Liver (tissue), 9 donors: Measurements from ENCODE around the gene TCERG1L. TPM values are rescaled to one million over a fixed set of nuclear protein-coding genes. Genes with fewer than 3 reads are reported as not detected.

Source experiments
- DNase-seq: peaks from one replicate; pipeline ENCODE4 v3.0.0-alpha.2; 2017; ENCODE audit warnings: low spot score
- H3K27ac ChIP-seq, 2 donors: one replicate each; pipeline ENCODE4 v1.7.0; 2013; ENCODE audit warnings: inconsistent platforms in 2 of 2, low read length in 2 of 2, control low read depth in 1 of 2, low read depth in 1 of 2, mild to moderate bottlenecking in 1 of 2
- H3K27me3 ChIP-seq, 4 donors: one replicate each; pipeline versions ENCODE4 v1.6.1 to v1.7.0; 2013; ENCODE audit warnings: low read length in 3 of 4, inconsistent platforms in 1 of 4, mild to moderate bottlenecking in 1 of 4, moderate library complexity in 1 of 4; ENCODE audit not compliant: control insufficient read depth in 4 of 4, insufficient read depth in 4 of 4
- H3K36me3 ChIP-seq, 4 donors: one replicate each; pipeline versions ENCODE4 v1.6.1 to v1.7.0; 2013; ENCODE audit warnings: low read length in 3 of 4, mild to moderate bottlenecking in 3 of 4, low read depth in 1 of 4, moderate library complexity in 1 of 4; ENCODE audit not compliant: control insufficient read depth in 4 of 4, insufficient read depth in 3 of 4
- H3K4me1 ChIP-seq, 4 donors: one replicate each; pipeline versions ENCODE4 v1.6.1 to v1.7.0; 2013; ENCODE audit warnings: low read length in 3 of 4, mild to moderate bottlenecking in 3 of 4, moderate library complexity in 1 of 4; ENCODE audit not compliant: control insufficient read depth in 4 of 4, insufficient read depth in 4 of 4
- H3K4me3 ChIP-seq, 3 donors: one replicate each; pipeline versions ENCODE4 v1.6.1 to v1.7.0; 2013; ENCODE audit warnings: low read length in 3 of 3, control low read depth in 1 of 3, low read depth in 1 of 3, mild to moderate bottlenecking in 1 of 3
- H3K9ac ChIP-seq, 2 donors: one replicate each; pipeline ENCODE4 v1.7.0; 2013; ENCODE audit warnings: low read length in 2 of 2, mild to moderate bottlenecking in 2 of 2, moderate library complexity in 2 of 2, control low read depth in 1 of 2, low read depth in 1 of 2
- H3K9me3 ChIP-seq, 4 donors: one replicate each; pipeline versions ENCODE4 v1.6.1 to v1.7.0; 2013; ENCODE audit warnings: low read length in 3 of 4; ENCODE audit not compliant: control insufficient read depth in 4 of 4
- EGR1 ChIP-seq, 2 donors: IDR thresholded peaks; 2 replicates each; pipeline ENCODE4 v1.6.1; 2016 to 2018; ENCODE audit warnings: antibody characterized with exemption in 2 of 2, low read depth in 2 of 2
- FOXA1 ChIP-seq: IDR thresholded peaks from 2 replicates; pipeline ENCODE4 v1.6.1; 2016; ENCODE audit warnings: antibody characterized with exemption
- GABPA ChIP-seq, 2 donors: IDR thresholded peaks in 1 of 2; conservative IDR thresholded peaks in 1 of 2; 2 replicates each; pipeline ENCODE4 v1.6.1; 2016; ENCODE audit warnings: antibody characterized with exemption in 2 of 2, mild to moderate bottlenecking in 1 of 2, moderate library complexity in 1 of 2
- HNF4A ChIP-seq, 2 donors: conservative IDR thresholded peaks; 2 replicates each; pipeline ENCODE4 v1.6.1; 2016; ENCODE audit warnings: antibody characterized with exemption in 2 of 2, mild to moderate bottlenecking in 2 of 2
- HNF4G ChIP-seq: IDR thresholded peaks from 2 replicates; pipeline ENCODE4 v1.6.1; 2016; ENCODE audit warnings: antibody characterized with exemption
- JUND ChIP-seq, 2 donors: IDR thresholded peaks; 2 replicates each; pipeline ENCODE4 v1.6.1; 2016; ENCODE audit warnings: antibody characterized with exemption in 2 of 2
- NR2F2 ChIP-seq: IDR thresholded peaks from 2 replicates; pipeline ENCODE4 v1.6.1; 2016; ENCODE audit warnings: antibody characterized with exemption
- RAD21 ChIP-seq, 2 donors: IDR thresholded peaks; 2 replicates each; pipeline ENCODE4 v1.6.1; 2016; ENCODE audit warnings: antibody characterized with exemption in 2 of 2, mild to moderate bottlenecking in 2 of 2
- RXRA ChIP-seq, 2 donors: IDR thresholded peaks; 2 replicates each; pipeline ENCODE4 v1.6.1; 2017 to 2018; ENCODE audit warnings: antibody characterized with exemption in 2 of 2, mild to moderate bottlenecking in 1 of 2
- SP1 ChIP-seq: IDR thresholded peaks from 2 replicates; pipeline ENCODE4 v1.6.1; 2018; ENCODE audit warnings: antibody characterized with exemption, mild to moderate bottlenecking
- TAF1 ChIP-seq: conservative IDR thresholded peaks from 2 replicates; pipeline ENCODE4 v1.6.1; 2016; ENCODE audit warnings: antibody characterized with exemption, mild to moderate bottlenecking
- YY1 ChIP-seq: IDR thresholded peaks from 2 replicates; pipeline ENCODE4 v1.6.1; 2016; ENCODE audit warnings: antibody characterized with exemption, mild to moderate bottlenecking
- WGBS: extraction: QIAGEN DNeasy Blood & Tissue Kit; methylation state at CpG from one replicate; pipeline ENCODE4 v1.1.7; 2013; 5-methylcytosine and 5-hydroxymethylcytosine counted together
- polyA plus RNA-seq, 2 donors: library from polyadenylated mRNA; stranded (reverse) in 1 of 2; unstranded in 1 of 2; fragments of 200-250 nt in 1 of 2; fragments of >200 nt in 1 of 2; fragmentation: Nextera tagmentation in 1 of 2; extraction: Ambion mirVana in 1 of 2; gene quantifications; one replicate each; pipeline versions ENCODE4 v1.2.1 to v1.2.3, GENCODE V29; 2013 to 2015
- total RNA-seq, 2 donors: library from RNA; depleted of rRNA; stranded (reverse); fragments of >200 nt; gene quantifications; one replicate each; pipeline ENCODE4 v1.2.3, GENCODE V29; 2014
- TF ChIP-seq, protein P1 (sequence below): fragments of 150-350 bp; IDR thresholded peaks from 2 replicates; pipeline ENCODE4 v1.5.1; 2017; ENCODE audit warnings: improper control_type of control experiment, low read depth, low read length; ENCODE audit not compliant: missing input control
- TF ChIP-seq, protein P2 (sequence below): IDR thresholded peaks from 2 replicates; pipeline ENCODE4 v1.6.1; 2016; ENCODE audit warnings: antibody characterized with exemption
- donor health status: healthy.
- donor health status: healthy.
- donor health status: healthy.
- donor health status: healthy.
- donor health status: healthy.

The TCERG1L gene
- total and polyA plus RNA-seq, 4 donors = not detected

DNA sequence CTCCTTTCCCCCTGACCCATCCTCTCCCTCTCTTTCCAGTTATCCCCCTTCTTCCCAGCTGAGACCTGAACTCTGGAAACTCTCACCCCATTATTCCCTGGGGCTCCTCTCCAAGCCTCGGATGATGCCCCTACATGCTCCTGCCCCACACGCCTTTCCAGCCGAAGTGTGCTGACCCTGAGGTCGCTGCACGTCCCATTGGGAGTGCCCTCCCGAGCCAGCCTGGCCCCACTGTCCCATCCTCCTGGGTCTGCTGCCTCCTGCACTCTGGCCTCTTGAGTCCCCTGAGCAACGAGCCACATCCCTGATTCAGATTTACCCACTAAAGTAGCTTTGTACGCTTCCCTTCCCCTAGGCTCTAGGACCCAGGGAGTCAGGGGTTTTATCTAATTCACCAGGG lies 87.4 kb downstream of the TCERG1L start:
- Histone ChIP-seq H3K9ac (no peak overlapping the region), H3K4me1 (no peaks in the 10 kb centered on the region), H3K27me3 (no peaks in the 10 kb centered on the region), H3K36me3 (no peaks in the 10 kb centered on the region), H3K27ac (no peak overlapping the region), H3K9me3 (peaks cover 0 to 1% (median 0%) of the 10 kb centered on the region in 4 donors), H3K4me3 (no peak overlapping the region)
- 71% methylated on average over 8 of the region's 8 CpGs for WGBS
- no peak for TF ChIP-seq SP1
- TF ChIP-seq EGR1 (IDR thresholded peaks at IDR 0.05; ENCODE audit: low read depth in 2 of 2) = no peak
- TF ChIP-seq FOXA1 = no peak
- DNase-seq = no peak

DNA sequence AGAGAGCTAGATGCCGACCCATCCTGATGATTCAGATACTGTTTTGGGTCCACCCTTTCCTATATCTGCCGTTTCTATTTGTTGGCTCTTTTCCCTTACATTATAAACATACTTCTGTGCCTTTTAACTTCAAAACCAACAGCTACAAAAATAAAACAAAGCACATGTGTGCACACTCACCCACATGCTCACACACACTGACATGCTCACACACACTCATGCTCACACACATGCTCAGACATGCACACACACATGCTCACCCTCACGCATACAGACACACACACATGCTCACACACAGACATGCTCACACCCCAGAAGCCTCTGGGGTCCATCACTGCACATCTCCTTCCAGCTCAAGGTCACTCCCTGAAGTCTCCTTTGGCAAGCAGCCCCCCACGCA lies 88.1 kb downstream of the TCERG1L start:
- TF ChIP-seq FOXA1 (no peak), EGR1 (IDR thresholded peaks at IDR 0.05; ENCODE audit: low read depth in 2 of 2) (no peak), YY1 (no peak), GABPA (IDR thresholded peaks at IDR 0.05 in 1 of 2, conservative IDR thresholded peaks at IDR 0.05 in 1 of 2) (no peak)
- Histone ChIP-seq H3K27ac (no peak overlapping the region), H3K27me3 (no peaks in the 10 kb centered on the region), H3K36me3 (no peaks in the 10 kb centered on the region), H3K9me3 (no peaks in the 10 kb centered on the region), H3K4me1 (no peaks in the 10 kb centered on the region), H3K9ac (no peak overlapping the region), H3K4me3 (no peak overlapping the region)
- no peak for DNase-seq
- WGBS = 77% methylated on average over 4 of the region's 4 CpGs

DNA sequence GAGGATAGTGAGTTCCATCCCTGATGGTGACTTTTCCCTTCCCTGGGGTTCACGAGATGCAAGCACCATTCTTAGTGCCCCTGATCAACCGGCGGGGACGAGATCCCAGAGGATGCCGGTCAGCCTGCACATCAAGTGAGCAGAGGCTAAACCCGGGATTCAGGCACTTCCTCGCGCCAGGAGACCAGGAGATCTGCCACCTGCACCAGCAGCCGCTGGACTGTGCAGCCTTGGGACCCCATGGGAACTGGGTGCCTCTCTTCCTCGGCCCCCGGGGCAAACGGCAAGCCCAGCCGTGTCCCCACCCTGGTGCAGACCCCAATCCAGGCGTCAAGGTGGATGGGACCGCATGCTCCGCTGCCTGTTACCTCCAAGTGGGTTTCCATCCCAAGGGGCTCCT lies 88.5 kb downstream of the TCERG1L start:
- Histone ChIP-seq H3K9me3 (no peaks in the 10 kb centered on the region), H3K4me3 (no peak overlapping the region), H3K27ac (no peak overlapping the region), H3K36me3 (no peaks in the 10 kb centered on the region), H3K9ac (no peak overlapping the region), H3K4me1 (no peaks in the 10 kb centered on the region), H3K27me3 (no peaks in the 10 kb centered on the region)
- no peak for DNase-seq
- 84% methylated on average over 16 of the region's 16 CpGs for WGBS
- TF ChIP-seq, protein P1, sequence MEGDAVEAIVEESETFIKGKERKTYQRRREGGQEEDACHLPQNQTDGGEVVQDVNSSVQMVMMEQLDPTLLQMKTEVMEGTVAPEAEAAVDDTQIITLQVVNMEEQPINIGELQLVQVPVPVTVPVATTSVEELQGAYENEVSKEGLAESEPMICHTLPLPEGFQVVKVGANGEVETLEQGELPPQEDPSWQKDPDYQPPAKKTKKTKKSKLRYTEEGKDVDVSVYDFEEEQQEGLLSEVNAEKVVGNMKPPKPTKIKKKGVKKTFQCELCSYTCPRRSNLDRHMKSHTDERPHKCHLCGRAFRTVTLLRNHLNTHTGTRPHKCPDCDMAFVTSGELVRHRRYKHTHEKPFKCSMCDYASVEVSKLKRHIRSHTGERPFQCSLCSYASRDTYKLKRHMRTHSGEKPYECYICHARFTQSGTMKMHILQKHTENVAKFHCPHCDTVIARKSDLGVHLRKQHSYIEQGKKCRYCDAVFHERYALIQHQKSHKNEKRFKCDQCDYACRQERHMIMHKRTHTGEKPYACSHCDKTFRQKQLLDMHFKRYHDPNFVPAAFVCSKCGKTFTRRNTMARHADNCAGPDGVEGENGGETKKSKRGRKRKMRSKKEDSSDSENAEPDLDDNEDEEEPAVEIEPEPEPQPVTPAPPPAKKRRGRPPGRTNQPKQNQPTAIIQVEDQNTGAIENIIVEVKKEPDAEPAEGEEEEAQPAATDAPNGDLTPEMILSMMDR = no peak
- TF ChIP-seq RXRA (IDR thresholded peaks at IDR 0.05) = no peak
- TF ChIP-seq NR2F2 = no peak
- TF ChIP-seq HNF4A (conservative IDR thresholded peaks at IDR 0.05) = no peak
- TF ChIP-seq GABPA (IDR thresholded peaks at IDR 0.05 in 1 of 2, conservative IDR thresholded peaks at IDR 0.05 in 1 of 2) = no peak
- TF ChIP-seq SP1 = no peak
- TF ChIP-seq RAD21 (IDR thresholded peaks at IDR 0.05) = no peak
- TF ChIP-seq, protein P2, sequence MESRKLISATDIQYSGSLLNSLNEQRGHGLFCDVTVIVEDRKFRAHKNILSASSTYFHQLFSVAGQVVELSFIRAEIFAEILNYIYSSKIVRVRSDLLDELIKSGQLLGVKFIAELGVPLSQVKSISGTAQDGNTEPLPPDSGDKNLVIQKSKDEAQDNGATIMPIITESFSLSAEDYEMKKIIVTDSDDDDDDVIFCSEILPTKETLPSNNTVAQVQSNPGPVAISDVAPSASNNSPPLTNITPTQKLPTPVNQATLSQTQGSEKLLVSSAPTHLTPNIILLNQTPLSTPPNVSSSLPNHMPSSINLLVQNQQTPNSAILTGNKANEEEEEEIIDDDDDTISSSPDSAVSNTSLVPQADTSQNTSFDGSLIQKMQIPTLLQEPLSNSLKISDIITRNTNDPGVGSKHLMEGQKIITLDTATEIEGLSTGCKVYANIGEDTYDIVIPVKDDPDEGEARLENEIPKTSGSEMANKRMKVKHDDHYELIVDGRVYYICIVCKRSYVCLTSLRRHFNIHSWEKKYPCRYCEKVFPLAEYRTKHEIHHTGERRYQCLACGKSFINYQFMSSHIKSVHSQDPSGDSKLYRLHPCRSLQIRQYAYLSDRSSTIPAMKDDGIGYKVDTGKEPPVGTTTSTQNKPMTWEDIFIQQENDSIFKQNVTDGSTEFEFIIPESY = no peak
- no peak for TF ChIP-seq JUND (IDR thresholded peaks at IDR 0.05)
- no peak for TF ChIP-seq HNF4G
- no peak for TF ChIP-seq TAF1
